HUES6 (cell line): ENCODE measurements around the gene ACSL3.

Experiments used
- H3K27ac ChIP-seq: 2 replicates; pipeline ENCODE4 v1.7.0; 2013; ENCODE audit warnings: low read depth, mild to moderate bottlenecking, low read length, inconsistent platforms
- H3K27me3 ChIP-seq: 2 replicates; pipeline ENCODE4 v1.6.1; 2013; ENCODE audit warnings: low read length; ENCODE audit not compliant: control insufficient read depth, insufficient read depth
- H3K36me3 ChIP-seq: 2 replicates; pipeline ENCODE4 v1.6.1; 2013; ENCODE audit warnings: low read length; ENCODE audit not compliant: control insufficient read depth, insufficient read depth
- H3K4me1 ChIP-seq: 2 replicates; pipeline ENCODE4 v1.6.1; 2013; ENCODE audit warnings: low read length; ENCODE audit not compliant: control insufficient read depth, insufficient read depth
- H3K4me3 ChIP-seq: 2 replicates; pipeline ENCODE4 v1.5.1; 2013; ENCODE audit warnings: low read depth, low read length
- H3K9ac ChIP-seq: one replicate; pipeline ENCODE4 v1.6.1; 2013; ENCODE audit warnings: mild to moderate bottlenecking, low read length
- H3K9me3 ChIP-seq: 2 replicates; pipeline ENCODE4 v1.6.1; 2013; ENCODE audit warnings: low read depth, low read length; ENCODE audit not compliant: control insufficient read depth, insufficient read depth

ACSL3 gene

GRCh38 chr2:222960126-222960525, 99.3 kb downstream of the ACSL3 start:
- no peak overlapping the region for H3K4me3 ChIP-seq
- peaks cover 18% of the 10 kb centered on the region; the same call in 1 of the 2 replicates for H3K9me3 ChIP-seq
- no peaks in the 10 kb centered on the region for H3K36me3 ChIP-seq
- no peak overlapping the region for H3K9ac ChIP-seq
- no peaks in the 10 kb centered on the region for H3K27me3 ChIP-seq
- no peak overlapping the region; the same call in 1 of the 2 replicates for H3K27ac ChIP-seq
- H3K4me1 ChIP-seq, result peaks cover 19% of the 10 kb centered on the region

GRCh38 chr2:222963641-222964040, 102.8 kb downstream of the ACSL3 start:
- no peak overlapping the region for H3K4me3 ChIP-seq
- H3K27me3 ChIP-seq, result no peaks in the 10 kb centered on the region
- no peaks in the 10 kb centered on the region for H3K36me3 ChIP-seq
- H3K9me3 ChIP-seq, result peaks cover 18% of the 10 kb centered on the region; the same call in 1 of the 2 replicates
- no peak overlapping the region for H3K9ac ChIP-seq
- H3K4me1 ChIP-seq, result peaks cover 14% of the 10 kb centered on the region
- no peak overlapping the region for H3K27ac ChIP-seq

DNA sequence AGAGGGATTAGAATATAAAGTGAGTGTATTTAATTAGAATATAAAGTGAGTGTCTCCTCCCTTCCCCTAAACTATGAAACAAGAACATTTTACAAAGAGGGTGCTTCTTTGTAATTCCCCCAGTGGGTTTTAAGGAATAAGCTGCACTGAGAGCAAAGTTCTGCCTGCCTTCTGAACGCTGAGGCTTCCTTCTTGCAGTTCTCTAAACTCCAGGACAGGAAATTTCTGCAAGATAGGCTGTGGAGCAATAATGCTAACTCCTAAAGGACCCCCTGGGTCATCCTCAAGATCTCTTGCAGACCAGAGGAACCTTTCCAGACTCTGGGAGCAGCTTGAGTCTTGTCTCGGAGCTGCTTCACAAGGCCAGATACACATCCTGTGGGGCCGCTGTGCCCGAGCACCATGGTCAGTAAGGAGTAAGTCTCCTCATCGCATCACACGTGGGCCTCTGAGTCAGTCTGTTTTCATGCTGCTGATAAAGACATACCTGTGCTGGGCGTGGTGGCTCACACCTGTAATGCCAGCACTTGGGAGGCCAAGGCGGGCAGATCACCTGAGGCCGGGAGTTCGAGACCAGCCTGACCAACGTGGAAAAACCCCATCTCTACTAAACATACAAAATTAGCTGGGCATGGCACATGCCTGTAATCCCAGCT, 103.7 kb downstream of the ACSL3 start:
- H3K36me3 ChIP-seq, result no peaks in the 10 kb centered on the region

GRCh38 chr2:222965555-222965954, 104.7 kb downstream of the ACSL3 start:
- no peaks in the 10 kb centered on the region for H3K4me1 ChIP-seq
- no peaks in the 10 kb centered on the region for H3K27me3 ChIP-seq
- H3K27ac ChIP-seq, result no peak overlapping the region
- peaks cover 18% of the 10 kb centered on the region; the same call in 1 of the 2 replicates for H3K9me3 ChIP-seq
- H3K4me3 ChIP-seq, result no peak overlapping the region
- H3K9ac ChIP-seq, result no peak overlapping the region
- no peaks in the 10 kb centered on the region for H3K36me3 ChIP-seq

More for the DNA sequence above, 103.7 kb downstream of the ACSL3 start:
- Histone ChIP-seq H3K9ac (no peak overlapping the region), H3K4me3 (no peak overlapping the region), H3K27ac (no peak overlapping the region), H3K9me3 (peaks cover 18% of the 10 kb centered on the region; the same call in 1 of the 2 replicates), H3K27me3 (no peaks in the 10 kb centered on the region), H3K4me1 (peaks cover 7% of the 10 kb centered on the region; the same call in 1 of the 2 replicates)

DNA sequence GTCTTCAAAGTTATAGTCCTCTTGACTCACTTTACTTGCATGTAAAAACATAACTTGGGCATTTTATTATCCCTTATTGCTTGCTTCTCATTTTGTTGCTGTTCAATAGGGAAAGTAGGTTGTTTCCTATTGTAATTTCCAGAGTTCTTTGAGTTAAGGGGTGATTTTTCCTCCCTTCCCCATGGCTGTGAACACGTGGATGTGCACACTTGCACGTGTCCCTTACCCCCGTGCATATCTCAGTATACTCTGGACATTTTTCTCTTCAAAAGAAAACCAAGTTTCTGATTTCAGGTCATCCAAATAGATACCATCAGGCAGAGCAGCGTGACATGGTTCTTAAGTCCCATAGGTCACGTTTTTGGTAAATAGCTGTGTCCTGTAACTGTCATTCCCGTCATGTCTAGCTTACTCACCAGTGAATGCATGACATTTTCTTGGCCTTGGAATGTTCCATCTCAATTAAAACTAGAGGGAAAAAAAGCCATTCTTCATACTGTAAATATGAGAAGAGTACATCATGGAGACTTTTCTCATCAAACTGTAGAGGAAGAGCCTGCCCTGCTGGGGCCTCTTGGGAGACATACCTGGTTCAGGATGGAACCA, 107.8 kb downstream of the ACSL3 start:
- H3K9ac ChIP-seq, result no peak overlapping the region
- H3K36me3 ChIP-seq, result no peaks in the 10 kb centered on the region
- no peaks in the 10 kb centered on the region for H3K4me1 ChIP-seq
- no peak overlapping the region for H3K4me3 ChIP-seq
- peaks cover 4% of the 10 kb centered on the region; the same call in 1 of the 2 replicates for H3K9me3 ChIP-seq
- no peaks in the 10 kb centered on the region for H3K27me3 ChIP-seq
- no peak overlapping the region for H3K27ac ChIP-seq

- H3K36me3 ChIP-seq, result no peaks in the 10 kb centered on the region
- no peaks in the 10 kb centered on the region for H3K4me1 ChIP-seq
- H3K27me3 ChIP-seq, result no peaks in the 10 kb centered on the region
- H3K4me3 ChIP-seq, result no peak overlapping the region
- H3K27ac ChIP-seq, result no peak overlapping the region
- H3K9me3 ChIP-seq, result peaks cover 2% of the 10 kb centered on the region; the same call in 1 of the 2 replicates
- H3K9ac ChIP-seq, result no peak overlapping the region
These were observed 108.7 kb downstream of the ACSL3 start for GRCh38 chr2:222969491-222969890.

DNA sequence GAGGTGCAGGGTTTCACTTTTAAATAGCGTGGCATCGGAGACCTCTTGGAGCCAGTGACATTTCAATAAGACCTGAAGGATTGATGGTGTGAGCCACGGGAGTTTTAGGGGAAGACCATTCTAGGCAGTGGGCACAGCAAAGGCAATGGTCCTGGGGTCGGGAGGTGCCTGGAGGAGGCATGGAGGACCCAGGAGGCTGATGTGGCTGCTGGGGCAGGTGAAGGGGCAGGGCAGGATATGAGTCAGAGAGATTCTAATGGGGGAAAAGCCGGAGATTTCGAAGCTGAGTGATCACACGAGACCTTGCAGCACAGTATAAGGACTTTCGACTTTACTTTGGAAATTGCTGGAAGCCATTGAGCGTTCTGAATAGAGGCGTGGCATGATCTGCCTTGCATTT, 111.6 kb downstream of the ACSL3 start:
- no peak overlapping the region for H3K27ac ChIP-seq
- H3K4me3 ChIP-seq, result no peak overlapping the region
- H3K36me3 ChIP-seq, result no peaks in the 10 kb centered on the region
- H3K9me3 ChIP-seq, result no peaks in the 10 kb centered on the region
- H3K4me1 ChIP-seq, result no peaks in the 10 kb centered on the region
- H3K27me3 ChIP-seq, result no peaks in the 10 kb centered on the region
- H3K9ac ChIP-seq, result no peak overlapping the region

GRCh38 chr2:222973237-222973636, 112.4 kb downstream of the ACSL3 start:
- no peak overlapping the region for H3K27ac ChIP-seq

DNA sequence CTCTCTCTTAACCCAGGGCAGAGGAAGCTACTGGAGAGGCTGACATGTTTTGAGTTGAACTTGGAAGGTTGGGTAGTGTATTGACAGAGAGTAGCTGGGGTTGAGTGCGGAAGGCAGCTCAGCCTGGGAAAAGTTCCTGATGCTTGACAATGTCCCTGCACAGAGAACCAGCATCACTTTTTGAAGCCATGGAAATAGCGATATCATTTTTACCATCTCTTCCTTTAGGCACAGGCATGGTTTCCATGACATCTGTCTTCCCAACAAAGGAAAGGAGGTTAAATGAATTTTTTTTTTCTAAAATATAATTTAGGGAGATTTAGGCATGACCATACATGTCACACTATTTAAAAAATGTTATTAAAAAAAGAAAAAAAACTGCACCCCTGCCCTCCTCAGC, 112.9 kb downstream of the ACSL3 start:
- H3K36me3 ChIP-seq, result no peaks in the 10 kb centered on the region
- H3K4me1 ChIP-seq, result 0 out of 2 replicates have a peak, but pooled peaks cover 2% of the 10 kb centered on the region
- no peak overlapping the region for H3K27ac ChIP-seq

More at GRCh38 chr2:222973237-222973636, 112.4 kb downstream of the ACSL3 start:
- Histone ChIP-seq H3K9ac (no peak overlapping the region), H3K9me3 (no peaks in the 10 kb centered on the region), H3K4me1 (no peaks in the 10 kb centered on the region), H3K36me3 (no peaks in the 10 kb centered on the region), H3K27me3 (no peaks in the 10 kb centered on the region), H3K4me3 (no peak overlapping the region)

DNA sequence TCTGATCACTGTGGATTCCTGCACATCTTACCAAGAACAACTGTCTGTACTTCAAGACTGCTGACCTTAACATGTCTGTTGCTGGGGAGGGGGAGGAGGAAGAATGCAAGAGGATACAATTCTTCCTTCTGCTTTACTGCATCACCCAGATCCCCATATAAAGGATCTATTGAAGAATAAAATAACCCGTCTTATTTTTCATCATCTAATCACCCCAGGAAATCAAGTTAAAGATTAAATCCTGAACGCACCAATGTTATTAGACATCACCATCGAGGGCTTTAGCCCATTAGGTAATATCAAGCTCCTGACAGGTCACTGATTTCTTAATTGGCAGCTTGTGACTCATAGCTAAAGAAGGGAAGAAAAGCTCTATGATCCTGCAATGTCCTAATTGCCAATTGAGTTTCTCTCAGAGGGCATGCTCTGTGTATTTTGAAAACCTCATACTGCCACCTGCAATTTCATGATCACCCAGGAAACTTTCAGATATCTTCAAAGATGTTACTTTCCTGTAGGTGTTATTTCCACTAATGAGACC, 115.8 kb downstream of the ACSL3 start:
- no peak overlapping the region for H3K27ac ChIP-seq
- H3K9ac ChIP-seq, result no peak overlapping the region
- H3K36me3 ChIP-seq, result no peaks in the 10 kb centered on the region
- H3K9me3 ChIP-seq, result no peaks in the 10 kb centered on the region
- no peaks in the 10 kb centered on the region for H3K27me3 ChIP-seq
- H3K4me3 ChIP-seq, result no peak overlapping the region
- 0 out of 2 replicates have a peak, but pooled peaks cover 3% of the 10 kb centered on the region for H3K4me1 ChIP-seq

More for the DNA sequence above, 112.9 kb downstream of the ACSL3 start:
- Histone ChIP-seq H3K9me3 (no peaks in the 10 kb centered on the region), H3K27me3 (no peaks in the 10 kb centered on the region), H3K4me3 (no peak overlapping the region), H3K9ac (no peak overlapping the region)

DNA sequence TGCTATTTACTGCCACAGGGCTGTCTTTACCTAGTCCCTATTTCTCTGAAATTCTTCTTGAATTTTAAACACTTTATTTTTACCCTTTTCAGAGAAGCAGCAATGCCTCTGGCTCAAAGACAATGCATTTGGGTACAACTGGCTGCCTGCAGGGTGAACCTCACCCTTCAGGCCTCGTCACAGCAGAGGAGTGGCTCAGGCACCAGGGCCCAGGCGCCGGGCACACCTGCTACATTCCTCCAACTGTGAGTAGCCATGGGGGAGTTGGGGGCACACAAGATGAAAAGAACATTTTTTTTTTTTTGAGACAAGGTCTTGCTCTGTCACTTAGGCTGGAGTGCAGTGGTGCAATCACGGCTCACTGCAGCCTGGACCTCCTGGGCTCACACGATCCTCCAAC, 116.3 kb downstream of the ACSL3 start:
- peaks cover 5% of the 10 kb centered on the region for H3K4me1 ChIP-seq
- no peak overlapping the region for H3K4me3 ChIP-seq
- H3K36me3 ChIP-seq, result no peaks in the 10 kb centered on the region
- H3K9me3 ChIP-seq, result no peaks in the 10 kb centered on the region
- no peak overlapping the region for H3K27ac ChIP-seq
- H3K9ac ChIP-seq, result no peak overlapping the region
- H3K27me3 ChIP-seq, result no peaks in the 10 kb centered on the region
